Gastrocnemius medialis (tissue), 4 donors: ENCODE measurements around the gene CELF3. TPM values are rescaled to one million over a fixed set of nuclear protein-coding genes. Genes with fewer than 3 reads are reported as not detected.
"Not testable (repeated sequence)": the region's sequence is repeated elsewhere in the genome, so short reads cannot be mapped to it uniquely, and the experiment has no call there.

Source experiments
- ATAC-seq, 2 donors: fragments of 150-250 bp; one replicate each; pipeline ENCODE4 v1.9.1; 2016
- DNase-seq, 2 donors: peaks; one replicate each; pipeline ENCODE4 v3.0.0-alpha.2; 2019
- H3K27ac ChIP-seq, 4 donors: fragments of 200-600 bp; sonication (generic); 1 replicate in 1 of 4; 2 replicates in 3 of 4; pipeline ENCODE4 v1.5.1; 2016 to 2018; ENCODE audit warnings: mild to moderate bottlenecking in 2 of 4, moderate library complexity in 1 of 4
- H3K27me3 ChIP-seq, 3 donors: fragments of 200-600 bp; sonication (generic) in 2 of 3; 1 replicate in 1 of 3; 2 replicates in 2 of 3; pipeline versions ENCODE4 v1.5.1 to v1.6.0; 2016 to 2019; ENCODE audit warnings: mild to moderate bottlenecking in 1 of 3, moderate library complexity in 1 of 3
- H3K36me3 ChIP-seq, 2 donors: fragments of 200-600 bp; sonication (generic) in 1 of 2; one replicate each; pipeline ENCODE4 v1.5.1; 2017 to 2018
- H3K4me1 ChIP-seq, 2 donors: fragments of 200-600 bp; sonication (generic) in 1 of 2; one replicate each; pipeline ENCODE4 v1.5.1; 2016 to 2017; ENCODE audit warnings: mild to moderate bottlenecking in 2 of 2
- H3K4me3 ChIP-seq, 4 donors: fragments of 200-600 bp; sonication (generic) in 3 of 4; 1 replicate in 1 of 4; 2 replicates in 3 of 4; pipeline ENCODE4 v1.5.1; 2016 to 2019; ENCODE audit warnings: mild to moderate bottlenecking in 2 of 4
- H3K9me3 ChIP-seq, 3 donors: fragments of 200-600 bp; sonication (generic) in 2 of 3; 1 replicate in 1 of 3; 2 replicates in 2 of 3; pipeline ENCODE4 v1.5.1; 2016 to 2019
- POLR2A ChIP-seq, 2 donors: fragments of 450-650 bp; IDR thresholded peaks; one replicate each; pipeline ENCODE4 v1.6.1; 2017; ENCODE audit warnings: antibody characterized with exemption in 2 of 2, mild to moderate bottlenecking in 2 of 2, moderate library complexity in 2 of 2
- in situ Hi-C, 4 donors: fragments of 200-750 bp; cut with MboI; loops; one replicate each; pipeline versions ENCODE4 v1.15.0 to v1.8.0; 2017; ENCODE audit warnings: low sequenced_read_pairs in 4 of 4
- intact Hi-C: fragments of 100-400 bp; cut with DNase I; formaldehyde crosslinking; loops from one replicate; pipeline ENCODE4 v1.15.1; 2023; ENCODE audit warnings: low total_unique reads
- total RNA-seq, 4 donors: library from RNA; depleted of rRNA; stranded (reverse); fragments of >200 nt; gene quantifications; one replicate each; pipeline versions ENCODE4 v1.1.0 to v1.2.3, GENCODE V29; 2016
- TF ChIP-seq, protein P1 (sequence below), 5 experiments: fragments of 450-650 bp in 3 of 5; fragments of 200-600 bp in 2 of 5; sonication (generic) in 2 of 5; IDR thresholded peaks in 4 of 5; conservative IDR thresholded peaks in 1 of 5; 1 replicate in 4 of 5; 2 replicates in 1 of 5; pipeline ENCODE4 v1.5.1; 2016 to 2019; ENCODE audit warnings: antibody characterized with exemption in 5 of 5, mild to moderate bottlenecking in 3 of 5, moderate library complexity in 3 of 5

The CELF3 gene
- total RNA-seq, 4 donors from 2014 or later: not detected

DNA sequence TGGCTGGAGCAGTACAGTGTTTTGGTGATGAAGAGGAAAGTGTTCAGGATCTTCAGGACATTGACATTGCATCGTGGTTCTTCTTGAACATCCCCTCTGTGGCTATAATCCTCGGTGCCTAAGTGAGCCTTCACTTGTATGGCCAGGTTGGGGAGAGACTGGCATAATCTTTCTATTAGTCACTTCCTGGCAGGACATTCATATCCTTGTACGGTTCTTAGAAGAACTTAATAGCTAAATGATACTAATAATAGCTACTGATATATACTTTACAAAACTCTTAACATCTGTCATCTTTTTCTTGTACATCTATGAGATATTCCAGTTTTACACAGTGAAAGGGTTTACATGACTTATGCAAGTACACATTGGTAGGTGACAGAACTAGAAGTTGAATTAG is 35.8 kb downstream of the CELF3 start:
- no peak overlapping the region for H3K4me3 ChIP-seq
- in situ Hi-C loops (no loop called here), intact Hi-C loops (no loop called here)
- H3K36me3 ChIP-seq: peaks cover 0 to 32% of the 10 kb centered on the region in 2 donors
- H3K4me1 ChIP-seq: peaks cover 3 to 7% of the 10 kb centered on the region in 2 donors
- no peaks in the 10 kb centered on the region for H3K9me3 ChIP-seq
- no peak overlapping the region for H3K27ac ChIP-seq
- ATAC-seq (no peak), DNase-seq (no peak)
- TF ChIP-seq, protein P1, sequence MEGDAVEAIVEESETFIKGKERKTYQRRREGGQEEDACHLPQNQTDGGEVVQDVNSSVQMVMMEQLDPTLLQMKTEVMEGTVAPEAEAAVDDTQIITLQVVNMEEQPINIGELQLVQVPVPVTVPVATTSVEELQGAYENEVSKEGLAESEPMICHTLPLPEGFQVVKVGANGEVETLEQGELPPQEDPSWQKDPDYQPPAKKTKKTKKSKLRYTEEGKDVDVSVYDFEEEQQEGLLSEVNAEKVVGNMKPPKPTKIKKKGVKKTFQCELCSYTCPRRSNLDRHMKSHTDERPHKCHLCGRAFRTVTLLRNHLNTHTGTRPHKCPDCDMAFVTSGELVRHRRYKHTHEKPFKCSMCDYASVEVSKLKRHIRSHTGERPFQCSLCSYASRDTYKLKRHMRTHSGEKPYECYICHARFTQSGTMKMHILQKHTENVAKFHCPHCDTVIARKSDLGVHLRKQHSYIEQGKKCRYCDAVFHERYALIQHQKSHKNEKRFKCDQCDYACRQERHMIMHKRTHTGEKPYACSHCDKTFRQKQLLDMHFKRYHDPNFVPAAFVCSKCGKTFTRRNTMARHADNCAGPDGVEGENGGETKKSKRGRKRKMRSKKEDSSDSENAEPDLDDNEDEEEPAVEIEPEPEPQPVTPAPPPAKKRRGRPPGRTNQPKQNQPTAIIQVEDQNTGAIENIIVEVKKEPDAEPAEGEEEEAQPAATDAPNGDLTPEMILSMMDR (IDR thresholded peaks at IDR 0.05 in 4 of 5, conservative IDR thresholded peaks at IDR 0.05 in 1 of 5): no peak
- TF ChIP-seq POLR2A (IDR thresholded peaks at IDR 0.05): no peak
- H3K27me3 ChIP-seq: no peaks in the 10 kb centered on the region

DNA sequence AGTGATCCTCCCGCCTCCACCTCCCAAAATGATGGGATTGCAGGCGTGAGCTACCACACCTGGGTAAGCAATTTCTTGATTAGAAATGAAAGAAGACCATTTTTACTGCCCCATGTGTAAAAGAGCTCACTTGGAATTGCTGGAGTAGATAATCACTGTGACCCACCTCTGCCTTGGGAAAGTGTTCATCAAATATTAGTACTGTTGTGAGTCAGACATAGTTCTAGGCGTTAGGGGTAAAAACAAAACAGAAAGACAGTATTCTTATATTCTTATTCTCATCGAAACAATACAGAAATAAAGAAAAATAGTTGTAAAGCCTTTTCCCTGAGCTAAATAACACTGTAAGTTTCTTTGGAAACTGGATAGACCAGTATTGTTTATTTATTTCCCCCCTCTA is 36.2 kb downstream of the CELF3 start:
- H3K36me3 ChIP-seq: peaks cover 0 to 28% of the 10 kb centered on the region in 2 donors
- no peak for ATAC-seq
- peaks cover 3 to 7% of the 10 kb centered on the region in 2 donors for H3K4me1 ChIP-seq
- H3K9me3 ChIP-seq: no peaks in the 10 kb centered on the region
- no peaks in the 10 kb centered on the region for H3K27me3 ChIP-seq
- H3K27ac ChIP-seq: no peak overlapping the region
- DNase-seq: no peak
- in situ Hi-C loops: no loop called here
- intact Hi-C loops: no loop called here
- TF ChIP-seq, protein P1 (IDR thresholded peaks at IDR 0.05 in 4 of 5, conservative IDR thresholded peaks at IDR 0.05 in 1 of 5): no peak
- no peak for TF ChIP-seq POLR2A (IDR thresholded peaks at IDR 0.05)
- no peak overlapping the region for H3K4me3 ChIP-seq

DNA sequence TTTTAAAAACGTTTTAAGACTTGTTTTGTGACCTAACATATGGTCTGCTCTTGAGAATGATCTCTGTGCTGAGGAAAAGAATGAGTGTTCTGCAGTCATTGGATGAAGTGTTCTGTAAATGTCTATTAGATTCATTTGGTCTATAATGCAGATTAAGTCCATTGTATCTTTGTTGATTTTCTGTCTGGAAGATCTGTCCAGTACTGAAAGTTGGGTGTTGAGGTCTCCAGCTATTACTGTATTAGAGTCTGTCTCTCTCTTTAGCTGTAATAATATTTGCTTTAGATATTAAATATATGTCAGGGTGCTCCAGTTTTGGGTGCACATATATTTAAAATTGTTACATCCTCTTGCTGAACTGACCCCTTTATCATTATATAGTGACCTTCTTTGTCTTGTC is 43.2 kb downstream of the CELF3 start:
- Histone ChIP-seq H3K4me1 (peaks cover 7% of the 10 kb centered on the region in 2 donors), H3K36me3 (peaks cover 0 to 25% of the 10 kb centered on the region in 2 donors), H3K4me3 (no peak overlapping the region), H3K9me3 (no peaks in the 10 kb centered on the region), H3K27me3 (no peaks in the 10 kb centered on the region), H3K27ac (no peak overlapping the region)
- intact Hi-C loops: no loop called here
- in situ Hi-C loops: no loop called here
- TF ChIP-seq, protein P1 (IDR thresholded peaks at IDR 0.05 in 4 of 5, conservative IDR thresholded peaks at IDR 0.05 in 1 of 5): no peak
- TF ChIP-seq POLR2A (IDR thresholded peaks at IDR 0.05): no peak
- DNase-seq: no peak
- no peak for ATAC-seq

DNA sequence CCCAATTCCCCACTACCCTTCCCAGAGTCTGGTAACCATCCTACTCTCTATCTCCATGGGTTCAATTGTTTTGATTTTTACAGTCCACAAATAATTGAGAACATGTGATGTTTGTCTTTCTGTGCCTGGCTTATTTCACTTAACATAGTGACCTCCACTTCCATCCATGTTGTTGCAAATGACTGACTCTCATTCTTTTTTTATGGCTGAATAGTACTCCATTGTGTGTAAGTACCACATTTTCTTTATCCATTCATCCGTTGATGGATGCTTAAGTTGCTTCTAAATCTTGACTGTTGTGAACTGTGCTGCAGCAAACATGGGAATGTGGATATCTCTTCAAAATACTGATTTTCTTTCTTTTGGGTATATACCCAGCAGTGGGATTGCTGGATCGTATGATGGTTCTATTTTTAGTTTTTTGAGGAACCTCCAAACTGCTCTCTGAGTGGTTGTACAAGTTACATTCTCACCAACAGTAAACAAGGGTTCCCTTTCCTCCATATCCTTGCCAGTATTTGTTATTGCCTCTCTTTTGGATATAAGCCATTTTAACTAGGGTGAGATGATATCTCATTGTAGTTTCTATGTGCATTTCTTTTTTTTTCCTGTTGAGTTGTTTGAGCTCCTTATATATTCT is 46.4 kb downstream of the CELF3 start:
- peaks cover 0 to 18% of the 10 kb centered on the region in 2 donors for H3K36me3 ChIP-seq
- ATAC-seq, H3K27me3 ChIP-seq, H3K9me3 ChIP-seq, in situ Hi-C loops, intact Hi-C loops, H3K27ac ChIP-seq, DNase-seq, H3K4me3 ChIP-seq: not testable (repeated sequence)
- peaks cover 20 to 27% of the 10 kb centered on the region in 2 donors for H3K4me1 ChIP-seq

DNA sequence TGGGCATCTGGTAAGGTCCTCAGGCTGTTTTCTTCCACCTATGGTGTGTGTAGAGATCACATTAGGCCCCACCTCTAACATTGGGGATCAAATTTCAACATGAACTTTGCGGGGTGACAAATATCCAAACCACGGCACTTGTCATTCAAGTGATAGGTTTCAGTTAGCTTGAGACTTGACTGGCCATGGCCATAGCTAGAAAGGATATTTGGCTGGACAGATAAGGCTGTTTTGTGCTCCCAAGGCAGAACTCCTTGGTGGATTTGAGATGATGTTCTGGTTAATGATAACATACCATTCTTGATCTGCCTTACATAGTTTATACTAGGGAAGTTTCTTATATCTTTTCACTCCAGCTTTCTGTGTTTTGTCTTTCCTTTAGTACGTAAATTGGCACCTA is 48.5 kb downstream of the CELF3 start:
- intact Hi-C loops: no loop called here
- DNase-seq (no peak), ATAC-seq (no peak)
- in situ Hi-C loops: no loop called here
- no peaks in the 10 kb centered on the region for H3K9me3 ChIP-seq
- H3K4me3 ChIP-seq: no peak overlapping the region
- H3K4me1 ChIP-seq: peaks cover 20 to 36% of the 10 kb centered on the region in 2 donors
- H3K36me3 ChIP-seq: peaks cover 0 to 18% of the 10 kb centered on the region in 2 donors
- no peaks in the 10 kb centered on the region for H3K27me3 ChIP-seq
- peak overlapping the region in 1 of 4 donors; percentile 35 for H3K27ac ChIP-seq
- TF ChIP-seq, protein P1 (IDR thresholded peaks at IDR 0.05 in 4 of 5, conservative IDR thresholded peaks at IDR 0.05 in 1 of 5): no peak
- no peak for TF ChIP-seq POLR2A (IDR thresholded peaks at IDR 0.05)
